LNCAP (cell line): Measurements from ENCODE around the gene C11orf71.
A peak's percentile ranks its signal among the peaks of the same experiment; 100 is the strongest.

Experiments
- TF ChIP-seq, protein P1 (sequence below): fragments of 450-650 bp; IDR thresholded peaks from 2 replicates; pipeline ENCODE4 v1.5.1; 2017; ENCODE audit warnings: mild to moderate bottlenecking

C11orf71 gene

DNA sequence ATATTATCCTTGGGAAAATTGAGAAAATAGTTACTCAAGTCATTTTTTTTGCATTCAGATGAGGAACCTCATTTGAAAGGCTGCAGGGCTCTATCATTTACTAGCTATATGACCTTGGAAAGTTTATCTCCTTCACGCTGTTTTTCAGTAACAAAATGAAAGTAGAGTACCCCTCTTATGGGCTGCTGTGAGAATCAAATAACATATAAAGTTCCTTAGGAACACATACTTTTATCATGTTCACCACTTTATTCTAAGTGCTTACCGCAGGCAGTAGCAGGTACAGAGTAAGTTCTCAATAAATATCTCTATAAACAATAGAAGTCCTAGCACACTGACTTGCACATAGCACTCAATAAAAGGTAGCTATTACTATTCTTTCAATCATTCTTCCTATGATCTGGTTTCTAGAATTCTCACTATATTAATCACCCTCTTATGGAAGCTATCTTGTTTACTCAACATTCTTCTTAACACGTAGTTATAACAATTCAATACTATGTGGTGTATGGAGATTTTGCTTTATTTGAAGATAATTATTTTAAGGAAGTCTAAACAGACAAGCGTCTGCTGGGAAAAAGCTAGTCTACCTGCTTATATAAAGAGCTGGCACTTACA is 1.9 kb downstream of the C11orf71 start:
- TF ChIP-seq, protein P1, sequence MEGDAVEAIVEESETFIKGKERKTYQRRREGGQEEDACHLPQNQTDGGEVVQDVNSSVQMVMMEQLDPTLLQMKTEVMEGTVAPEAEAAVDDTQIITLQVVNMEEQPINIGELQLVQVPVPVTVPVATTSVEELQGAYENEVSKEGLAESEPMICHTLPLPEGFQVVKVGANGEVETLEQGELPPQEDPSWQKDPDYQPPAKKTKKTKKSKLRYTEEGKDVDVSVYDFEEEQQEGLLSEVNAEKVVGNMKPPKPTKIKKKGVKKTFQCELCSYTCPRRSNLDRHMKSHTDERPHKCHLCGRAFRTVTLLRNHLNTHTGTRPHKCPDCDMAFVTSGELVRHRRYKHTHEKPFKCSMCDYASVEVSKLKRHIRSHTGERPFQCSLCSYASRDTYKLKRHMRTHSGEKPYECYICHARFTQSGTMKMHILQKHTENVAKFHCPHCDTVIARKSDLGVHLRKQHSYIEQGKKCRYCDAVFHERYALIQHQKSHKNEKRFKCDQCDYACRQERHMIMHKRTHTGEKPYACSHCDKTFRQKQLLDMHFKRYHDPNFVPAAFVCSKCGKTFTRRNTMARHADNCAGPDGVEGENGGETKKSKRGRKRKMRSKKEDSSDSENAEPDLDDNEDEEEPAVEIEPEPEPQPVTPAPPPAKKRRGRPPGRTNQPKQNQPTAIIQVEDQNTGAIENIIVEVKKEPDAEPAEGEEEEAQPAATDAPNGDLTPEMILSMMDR, result no peak

GRCh38 chr11:114397349-114397982 is 2.8 kb downstream of the C11orf71 start:
- TF ChIP-seq, protein P1, result no peak

DNA sequence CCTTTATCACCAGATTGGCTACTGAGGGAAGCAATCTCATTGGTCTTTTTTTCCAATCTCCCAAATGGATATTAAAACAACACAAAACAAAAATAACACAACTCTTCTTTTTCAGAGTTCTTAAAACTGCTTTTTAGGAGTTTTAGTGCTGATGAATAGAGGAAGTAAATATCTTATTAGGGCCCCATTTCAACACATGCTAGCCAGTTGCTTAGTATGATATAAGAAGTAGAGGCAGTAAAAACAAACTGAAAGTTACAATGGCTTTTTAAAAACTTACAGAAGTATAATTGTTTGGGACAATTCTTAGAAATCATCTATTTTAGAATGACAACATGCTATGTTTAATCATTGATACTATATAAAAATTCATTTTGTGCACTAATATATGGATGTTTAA is 3.4 kb downstream of the C11orf71 start:
- TF ChIP-seq, protein P1, result no peak

DNA sequence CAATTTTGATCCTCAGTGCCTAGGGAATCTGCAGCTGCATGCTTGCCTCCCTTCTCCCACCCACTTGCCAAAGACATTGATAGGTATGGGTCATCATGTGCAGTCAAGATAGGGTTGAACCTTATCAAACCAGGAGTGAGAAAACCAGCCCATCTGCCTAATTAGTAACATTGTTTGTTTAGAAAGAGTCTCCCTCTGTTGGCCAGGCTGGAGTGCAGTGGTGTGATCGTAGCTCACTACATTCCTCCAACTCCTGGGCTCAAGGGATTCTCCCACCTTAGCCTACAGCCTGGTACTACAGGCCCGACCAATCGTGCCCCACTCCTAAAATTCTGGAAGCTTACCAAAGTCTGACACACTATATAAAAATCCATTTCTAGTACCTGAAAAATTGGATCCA is 4.6 kb downstream of the C11orf71 start:
- TF ChIP-seq, protein P1, result peak; percentile 38

- TF ChIP-seq, protein P1, result no peak
Measured at GRCh38 chr11:114392735-114393667, 7.3 kb downstream of the C11orf71 start.

DNA sequence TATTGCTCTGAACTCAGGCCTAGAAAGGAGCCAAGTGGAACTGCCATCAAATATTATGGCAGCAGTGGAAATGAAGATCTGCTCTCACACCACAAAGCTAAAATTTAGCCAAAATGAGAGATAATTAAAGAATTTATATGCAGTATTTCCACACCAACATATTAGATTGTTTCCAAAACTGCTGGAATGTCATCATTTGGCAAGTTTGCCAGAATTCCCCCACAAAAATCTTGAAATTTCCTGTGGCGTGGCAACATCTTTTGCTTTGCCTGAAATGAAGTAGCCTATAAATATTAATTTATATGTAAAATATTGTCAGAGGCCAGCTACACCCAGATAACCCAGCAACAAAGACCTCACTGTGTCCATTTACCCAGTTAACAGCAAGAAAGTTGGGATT is 13.8 kb downstream of the C11orf71 start:
- TF ChIP-seq, protein P1, result no peak

- TF ChIP-seq, protein P1, result no peak
Measured at GRCh38 chr11:114386131-114386530, 14.2 kb downstream of the C11orf71 start.
